Measurements from ENCODE around the gene TBRG1. TPM values are rescaled to one million over a fixed set of nuclear protein-coding genes. Genes with fewer than 3 reads are reported as not detected.

Gene TBRG1
- total RNA-seq, 4 donors from 2014 or later, result 15.4 to 31.2 (median 19.8) TPM

- H3K9me3 ChIP-seq, result no peaks in the 10 kb centered on the region
- intact Hi-C loops (cut with DNase I), result no loop called here
- no peaks in the 10 kb centered on the region for H3K36me3 ChIP-seq
- peaks cover 4 to 12% (median 10%) of the 10 kb centered on the region in 3 donors for H3K4me1 ChIP-seq
- DNase-seq, result no peak
- WGBS, 2 donors, result 62 to 80% methylated on average over 5 of the region's 5 CpGs
- TF ChIP-seq, protein P1, sequence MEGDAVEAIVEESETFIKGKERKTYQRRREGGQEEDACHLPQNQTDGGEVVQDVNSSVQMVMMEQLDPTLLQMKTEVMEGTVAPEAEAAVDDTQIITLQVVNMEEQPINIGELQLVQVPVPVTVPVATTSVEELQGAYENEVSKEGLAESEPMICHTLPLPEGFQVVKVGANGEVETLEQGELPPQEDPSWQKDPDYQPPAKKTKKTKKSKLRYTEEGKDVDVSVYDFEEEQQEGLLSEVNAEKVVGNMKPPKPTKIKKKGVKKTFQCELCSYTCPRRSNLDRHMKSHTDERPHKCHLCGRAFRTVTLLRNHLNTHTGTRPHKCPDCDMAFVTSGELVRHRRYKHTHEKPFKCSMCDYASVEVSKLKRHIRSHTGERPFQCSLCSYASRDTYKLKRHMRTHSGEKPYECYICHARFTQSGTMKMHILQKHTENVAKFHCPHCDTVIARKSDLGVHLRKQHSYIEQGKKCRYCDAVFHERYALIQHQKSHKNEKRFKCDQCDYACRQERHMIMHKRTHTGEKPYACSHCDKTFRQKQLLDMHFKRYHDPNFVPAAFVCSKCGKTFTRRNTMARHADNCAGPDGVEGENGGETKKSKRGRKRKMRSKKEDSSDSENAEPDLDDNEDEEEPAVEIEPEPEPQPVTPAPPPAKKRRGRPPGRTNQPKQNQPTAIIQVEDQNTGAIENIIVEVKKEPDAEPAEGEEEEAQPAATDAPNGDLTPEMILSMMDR (IDR thresholded peaks at IDR 0.05), result no peak
- no peak for TF ChIP-seq POLR2A (IDR thresholded peaks at IDR 0.05)
- no peak overlapping the region for H3K4me3 ChIP-seq
- H3K27ac ChIP-seq, result no peak overlapping the region
- peaks cover 0 to 36% (median 0%) of the 10 kb centered on the region in 4 donors for H3K27me3 ChIP-seq
Measured at GRCh38 chr11:124618863-124619262, 3.8 kb upstream of the TBRG1 start.

GRCh38 chr11:124623861-124624525 is 1.3 kb downstream of the TBRG1 start:
- no peak for TF ChIP-seq POLR2A (IDR thresholded peaks at IDR 0.05)
- TF ChIP-seq, protein P1 (IDR thresholded peaks at IDR 0.05), result no peak
- Histone ChIP-seq H3K4me1 (peaks cover 5 to 32% (median 18%) of the 10 kb centered on the region in 3 donors), H3K9me3 (no peaks in the 10 kb centered on the region), H3K4me3 (peak overlapping the region; percentile 57 to 91 (median 72)), H3K36me3 (peaks cover 6 to 39% (median 16%) of the 10 kb centered on the region in 3 donors), H3K27me3 (peaks cover 0 to 8% (median 0%) of the 10 kb centered on the region in 4 donors), H3K27ac (peak overlapping the region in 2 of 4 donors; percentile 85 to 89)
- intact Hi-C loops (cut with DNase I), result no loop called here
- 41 to 44% methylated on average over 4 of the region's 4 CpGs for WGBS, 2 donors
- no peak for DNase-seq

DNA sequence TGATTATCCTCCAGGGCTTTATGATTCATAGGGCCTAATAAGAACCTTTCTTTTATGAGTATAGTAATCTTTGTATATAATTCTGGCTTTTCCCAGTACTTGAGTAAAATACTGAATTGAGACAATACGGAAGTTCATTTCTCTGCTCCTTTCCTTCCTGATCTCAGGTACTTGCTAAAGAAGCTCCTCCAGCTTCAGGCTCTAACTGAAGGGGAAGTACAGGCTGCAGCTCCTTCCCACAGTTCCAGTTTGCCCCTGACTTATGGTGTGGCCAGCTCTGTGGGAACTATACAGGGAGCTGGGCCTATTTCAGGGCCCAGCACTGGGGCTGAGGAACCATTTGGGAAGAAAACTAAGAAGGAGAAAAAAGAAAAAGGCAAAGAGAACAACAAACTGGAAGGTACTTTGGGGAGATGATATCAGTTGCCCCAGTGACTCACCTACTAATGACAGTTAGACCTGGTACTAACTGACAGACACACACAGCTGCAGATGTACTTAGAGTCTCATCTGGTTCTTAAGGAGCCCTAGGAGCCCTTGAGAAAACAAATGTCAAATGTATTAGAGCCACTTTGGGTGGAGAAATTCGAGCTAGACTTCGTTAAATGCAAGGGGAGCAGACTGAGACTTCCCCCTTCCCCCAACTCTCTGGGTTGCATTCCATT is 3.0 kb downstream of the TBRG1 start:
- Histone ChIP-seq H3K4me1 (peaks cover 5 to 32% (median 18%) of the 10 kb centered on the region in 3 donors), H3K27me3 (no peaks in the 10 kb centered on the region), H3K27ac (no peak overlapping the region), H3K36me3 (peaks cover 6 to 55% (median 22%) of the 10 kb centered on the region in 3 donors), H3K9me3 (no peaks in the 10 kb centered on the region), H3K4me3 (no peak overlapping the region)
- no peak for DNase-seq
- no peak for TF ChIP-seq POLR2A (IDR thresholded peaks at IDR 0.05)
- TF ChIP-seq, protein P1 (IDR thresholded peaks at IDR 0.05), result no peak
- WGBS, 2 donors, result 84 to 95% methylated on average over 3 of the region's 3 CpGs
- intact Hi-C loops (cut with DNase I), result no loop called here

DNA sequence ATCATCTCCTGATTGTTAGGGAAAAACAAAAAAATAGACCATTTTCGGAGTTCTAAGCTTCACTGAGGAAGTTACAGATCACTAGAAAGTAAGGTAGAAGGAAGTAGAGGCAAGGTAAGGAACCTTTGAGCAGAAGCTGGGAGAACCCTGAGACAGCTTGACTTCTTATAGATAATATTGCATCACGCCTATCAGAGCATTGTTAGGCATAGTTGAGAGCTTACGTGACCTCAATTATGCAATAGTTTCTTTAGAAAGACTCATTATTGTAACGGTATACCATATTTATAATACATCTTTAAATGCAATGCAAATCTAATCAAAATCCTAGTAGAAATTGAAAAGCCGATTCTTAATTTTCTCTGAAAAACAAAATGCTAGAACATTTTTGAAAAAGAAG is 4.9 kb downstream of the TBRG1 start:
- 72 to 81% methylated on average over 5 of the region's 5 CpGs for WGBS, 2 donors
- TF ChIP-seq POLR2A (IDR thresholded peaks at IDR 0.05), result no peak
- TF ChIP-seq, protein P1 (IDR thresholded peaks at IDR 0.05), result no peak
- intact Hi-C loops (cut with DNase I), result no loop called here
- Histone ChIP-seq H3K4me3 (no peak overlapping the region), H3K4me1 (peaks cover 5 to 26% (median 13%) of the 10 kb centered on the region in 3 donors), H3K9me3 (no peaks in the 10 kb centered on the region), H3K36me3 (peaks cover 16 to 75% (median 36%) of the 10 kb centered on the region in 3 donors), H3K27me3 (no peaks in the 10 kb centered on the region), H3K27ac (no peak overlapping the region)
- no peak for DNase-seq

DNA sequence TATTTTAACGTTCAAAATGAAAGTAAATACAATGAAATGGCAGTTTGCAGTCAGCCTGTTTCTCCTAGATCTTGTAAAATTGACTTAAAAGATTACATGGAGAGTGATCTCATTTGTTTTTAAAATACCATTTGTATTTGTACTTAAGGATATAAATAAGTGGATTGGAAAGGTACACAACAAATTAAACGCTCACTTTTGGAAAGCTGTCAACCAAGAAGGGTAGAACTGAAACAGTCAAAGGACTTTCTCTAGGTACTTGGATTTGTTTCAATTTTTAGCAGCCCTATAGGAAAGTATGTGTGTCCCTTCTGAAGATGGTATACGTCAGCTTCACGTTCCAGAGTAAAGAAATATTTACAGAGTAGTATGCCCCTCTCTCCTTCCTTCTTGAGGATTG is 7.3 kb downstream of the TBRG1 start:
- intact Hi-C loops (cut with DNase I), result no loop called here

More for the DNA sequence above, 7.3 kb downstream of the TBRG1 start:
- Histone ChIP-seq H3K9me3 (no peaks in the 10 kb centered on the region), H3K27ac (no peak overlapping the region), H3K27me3 (no peaks in the 10 kb centered on the region), H3K4me1 (peaks cover 0 to 9% (median 0%) of the 10 kb centered on the region in 3 donors), H3K36me3 (peaks cover 23 to 96% (median 36%) of the 10 kb centered on the region in 3 donors), H3K4me3 (no peak overlapping the region)
- 77 to 79% methylated on average over 4 of the region's 4 CpGs for WGBS, 2 donors
- TF ChIP-seq POLR2A (IDR thresholded peaks at IDR 0.05), result no peak
- TF ChIP-seq, protein P1 (IDR thresholded peaks at IDR 0.05), result no peak
- no peak for DNase-seq
